ENCODE measurements around the gene RFC5.
A peak's percentile ranks its signal among the peaks of the same experiment; 100 is the strongest.
"Not testable (repeated sequence)": the region's sequence is repeated elsewhere in the genome, so short reads cannot be mapped to it uniquely, and the experiment has no call there.

Gene RFC5, protein sequence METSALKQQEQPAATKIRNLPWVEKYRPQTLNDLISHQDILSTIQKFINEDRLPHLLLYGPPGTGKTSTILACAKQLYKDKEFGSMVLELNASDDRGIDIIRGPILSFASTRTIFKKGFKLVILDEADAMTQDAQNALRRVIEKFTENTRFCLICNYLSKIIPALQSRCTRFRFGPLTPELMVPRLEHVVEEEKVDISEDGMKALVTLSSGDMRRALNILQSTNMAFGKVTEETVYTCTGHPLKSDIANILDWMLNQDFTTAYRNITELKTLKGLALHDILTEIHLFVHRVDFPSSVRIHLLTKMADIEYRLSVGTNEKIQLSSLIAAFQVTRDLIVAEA

DNA sequence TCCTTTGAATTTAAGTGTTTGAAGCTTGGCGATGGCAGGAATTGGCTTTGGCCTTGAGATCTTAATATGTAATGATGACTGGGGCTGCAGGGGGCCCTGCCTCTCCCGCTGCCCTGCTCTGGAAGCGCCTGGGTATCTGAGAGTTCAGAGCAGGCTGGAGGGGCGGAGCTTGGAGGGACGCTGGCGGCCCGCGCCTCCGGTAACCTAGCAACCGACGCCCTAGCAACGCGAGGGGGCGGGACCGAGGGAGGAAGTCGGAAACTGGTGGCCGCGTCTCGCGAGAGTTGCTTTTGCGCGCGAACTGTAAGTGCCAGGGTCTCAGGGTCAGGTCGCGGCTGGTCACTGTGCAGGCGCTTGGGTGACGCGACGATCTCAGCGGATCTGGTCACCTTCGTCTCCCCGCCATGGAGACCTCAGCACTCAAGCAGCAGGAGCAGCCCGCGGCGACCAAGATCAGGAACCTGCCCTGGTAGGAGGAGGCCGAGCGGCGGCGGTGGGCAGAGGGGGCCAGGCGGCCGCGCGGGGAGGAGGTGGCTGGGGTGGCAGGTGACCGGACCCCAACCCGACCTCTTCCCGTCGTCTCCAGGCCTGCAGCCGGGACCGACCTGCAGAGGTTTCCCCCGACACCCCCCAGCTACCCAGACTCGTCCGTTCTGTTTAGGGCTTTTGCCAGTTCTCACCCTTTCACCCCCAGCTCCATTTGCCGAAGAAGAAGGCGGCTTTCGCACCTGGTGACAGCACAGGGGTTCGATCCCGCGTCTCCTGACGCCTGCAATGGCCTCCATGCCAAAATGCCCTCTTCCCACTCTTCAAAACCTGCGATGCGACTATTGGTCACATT, at the start of gene RFC5:
RFC5 (plus strand) TSS at position 280 of the 841 bp plus-strand sequence; CDS start at position 405, 125 bp downstream.
- peak; percentile 94 to 98 for DNase-seq

DNA sequence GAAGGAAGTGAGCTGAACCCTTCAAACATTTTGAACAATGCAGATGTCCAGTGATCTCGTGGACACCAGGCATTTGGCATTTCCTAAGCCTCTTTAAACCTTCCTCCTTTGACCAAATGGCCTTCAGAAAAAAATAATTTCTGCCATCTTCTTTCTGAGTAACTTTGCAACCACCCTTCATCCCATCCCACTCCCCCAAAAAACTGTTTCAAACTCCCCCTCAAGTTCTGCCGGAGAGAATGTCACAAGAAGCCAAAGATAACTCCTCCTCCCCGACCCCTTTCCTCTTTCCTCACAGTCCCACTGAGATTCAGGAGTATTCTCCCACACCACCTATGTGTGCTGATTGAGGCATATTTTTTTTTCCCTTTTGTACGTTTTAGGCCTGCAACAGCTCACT, 49.5 kb upstream of the RFC5 start:
- DNase-seq, result no peak

DNA sequence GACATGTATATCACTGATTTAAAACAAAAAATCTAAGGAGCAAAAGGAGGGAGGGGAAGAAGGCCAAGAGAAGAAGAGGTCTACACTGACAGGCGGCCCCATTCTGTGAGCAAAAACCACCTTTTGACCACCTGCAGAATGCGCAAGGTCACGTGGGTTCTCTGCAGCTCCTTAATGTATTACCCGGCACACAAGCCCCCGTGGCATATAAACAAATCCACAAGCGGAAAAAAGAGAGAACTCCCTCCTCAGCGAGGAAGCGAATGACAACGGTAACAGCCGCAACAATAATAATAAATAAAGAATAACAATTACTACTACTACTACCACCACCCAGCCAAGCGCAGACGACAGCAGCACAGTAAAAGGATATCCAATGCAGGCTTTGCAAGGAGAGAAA, 49.0 kb upstream of the RFC5 start:
- DNase-seq, result no peak

DNA sequence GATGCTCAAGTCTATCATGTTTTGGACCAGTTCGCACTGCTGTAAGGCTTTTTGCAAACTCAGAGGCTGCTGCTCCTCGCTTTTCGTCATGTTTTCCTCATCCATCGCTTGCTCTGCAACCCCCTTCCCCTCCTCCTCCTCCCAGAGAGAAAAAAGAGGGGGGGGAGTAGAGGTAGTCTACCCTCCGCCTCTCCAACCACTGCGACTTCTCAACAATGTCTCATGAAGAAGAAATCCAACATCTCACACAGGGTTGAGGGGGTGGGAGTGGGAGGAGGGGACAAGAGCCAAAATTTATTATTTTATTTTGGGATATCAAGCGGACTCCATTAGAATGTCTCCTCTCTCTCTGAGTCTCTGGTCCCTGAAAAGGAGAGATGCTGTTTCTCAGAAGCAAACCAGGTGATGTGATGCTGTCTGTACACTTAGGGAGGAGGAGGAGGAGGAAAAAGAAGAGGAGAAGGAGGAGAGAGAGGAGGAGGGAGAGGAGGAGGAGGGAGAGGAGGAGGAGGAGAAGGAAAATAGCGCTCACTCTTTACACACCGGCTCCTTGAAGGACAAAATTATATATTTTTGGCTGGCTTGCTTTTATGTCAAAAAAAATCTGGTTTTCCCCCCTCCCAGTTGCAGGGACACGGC, 48.2 kb upstream of the RFC5 start:
- no peak for DNase-seq

DNA sequence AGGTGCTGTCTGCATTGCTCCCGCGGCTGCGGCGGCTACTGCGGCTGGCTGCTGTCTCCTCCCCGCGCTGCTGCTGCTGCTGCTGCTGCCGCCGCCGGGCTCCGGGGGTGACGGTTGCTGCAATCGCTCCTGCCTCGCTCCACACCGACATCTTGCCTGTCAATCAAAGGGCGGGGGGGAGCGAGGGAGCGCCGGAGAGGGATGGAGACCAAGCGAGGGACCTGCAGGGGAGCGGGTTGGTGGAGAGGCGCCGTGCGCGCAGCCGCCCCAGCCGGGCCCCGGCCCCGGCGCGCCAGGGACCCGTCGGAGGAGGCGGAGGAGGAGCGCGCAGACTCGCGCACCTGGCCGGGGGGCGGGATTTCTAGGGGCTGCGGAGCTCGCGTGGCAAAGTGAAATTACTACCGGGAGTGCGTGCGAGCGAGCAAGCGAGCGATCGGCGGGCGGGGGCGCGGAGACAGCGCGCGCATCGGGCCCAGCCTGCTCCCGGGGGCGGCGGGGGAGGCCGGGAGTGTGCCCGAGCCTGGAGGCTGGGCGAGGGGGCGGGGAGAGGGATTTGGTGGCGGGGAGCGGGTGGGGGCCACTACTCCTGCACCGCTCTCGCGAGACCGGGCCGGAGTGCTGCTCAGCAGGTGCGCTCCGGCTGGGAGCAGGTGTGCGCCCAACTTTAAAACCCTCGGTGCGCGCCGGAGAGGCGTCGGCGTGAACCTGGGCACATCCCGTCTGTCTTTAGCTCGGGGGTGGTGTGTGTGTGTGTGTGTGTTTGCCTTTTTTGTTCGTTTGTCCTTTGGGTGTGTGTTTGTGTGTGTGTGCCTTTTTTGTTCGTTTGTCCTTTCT, 47.5 kb upstream of the RFC5 start, which contains the start of gene KSR2:
KSR2 (minus strand) TSS at position 165 of the 834 bp plus-strand sequence. CDS start 735 bp downstream, outside the sequence.
- peak; percentile 86 to 87 for DNase-seq

DNA sequence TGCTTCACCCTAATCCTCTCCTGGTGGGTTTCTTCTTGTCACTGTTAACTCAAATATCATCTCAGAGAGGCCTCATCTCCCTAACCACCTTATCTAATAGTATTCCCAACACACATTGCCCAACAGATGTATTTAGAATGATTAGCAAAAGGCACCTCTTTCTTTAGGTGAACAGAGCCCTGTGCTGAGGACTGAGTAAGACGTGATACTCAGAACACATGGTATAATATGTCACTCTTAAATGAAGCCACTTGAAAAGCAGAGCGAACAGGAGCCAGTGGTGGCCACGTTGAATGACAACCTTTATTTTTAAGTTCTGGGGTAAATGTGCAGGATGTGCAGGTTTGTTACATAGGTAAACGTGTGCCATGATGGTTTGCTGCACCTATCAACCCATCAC, 46.2 kb upstream of the RFC5 start:
- no peak for DNase-seq

DNA sequence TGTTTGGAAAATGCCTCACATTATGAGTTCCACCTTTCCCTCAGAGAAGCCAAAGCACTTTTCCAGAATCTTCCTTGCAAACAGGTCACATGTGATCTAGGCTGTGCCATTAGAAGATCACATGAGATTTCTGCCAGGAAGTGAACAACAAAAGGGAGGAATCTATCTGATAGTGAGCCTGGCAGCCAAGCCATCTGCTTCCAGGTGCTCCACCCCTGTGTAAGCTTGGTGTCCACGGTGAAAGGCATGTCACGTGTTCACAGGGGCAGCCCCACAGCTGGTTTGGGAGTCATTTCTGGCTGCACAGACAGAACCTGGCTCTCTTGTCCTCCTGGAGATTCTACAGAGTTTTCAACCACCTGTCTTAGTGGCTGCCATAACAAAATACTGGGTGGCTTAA, 44.2 kb upstream of the RFC5 start:
- peak in 1 of 2 experiments; percentile 62 for DNase-seq

DNA sequence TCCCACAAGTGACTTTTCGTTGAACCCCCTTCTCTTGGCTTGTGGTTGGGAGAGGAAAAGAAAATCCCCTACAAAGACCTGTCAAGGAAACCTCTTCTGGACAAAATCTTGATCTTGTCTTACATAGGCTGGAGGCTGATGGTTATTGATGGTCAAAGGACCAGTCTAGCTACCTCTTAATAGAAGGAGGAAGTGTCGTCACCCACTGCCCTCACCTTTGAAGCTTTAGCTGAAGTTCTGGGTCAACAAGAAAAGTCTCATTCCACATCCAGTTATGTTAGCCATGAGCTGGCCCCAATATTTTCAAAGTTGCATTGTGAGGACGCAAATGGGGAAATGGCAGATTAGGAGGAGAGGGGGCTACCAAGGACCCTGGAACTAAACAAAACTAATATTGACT, 41.5 kb upstream of the RFC5 start:
- DNase-seq, result no peak

GRCh38 chr12:117977373-117977772, 39.1 kb upstream of the RFC5 start:
- DNase-seq, result no peak

- DNase-seq, result peak; percentile 35 to 77
Observed at GRCh38 chr12:117980616-117981015, 35.9 kb upstream of the RFC5 start.

DNA sequence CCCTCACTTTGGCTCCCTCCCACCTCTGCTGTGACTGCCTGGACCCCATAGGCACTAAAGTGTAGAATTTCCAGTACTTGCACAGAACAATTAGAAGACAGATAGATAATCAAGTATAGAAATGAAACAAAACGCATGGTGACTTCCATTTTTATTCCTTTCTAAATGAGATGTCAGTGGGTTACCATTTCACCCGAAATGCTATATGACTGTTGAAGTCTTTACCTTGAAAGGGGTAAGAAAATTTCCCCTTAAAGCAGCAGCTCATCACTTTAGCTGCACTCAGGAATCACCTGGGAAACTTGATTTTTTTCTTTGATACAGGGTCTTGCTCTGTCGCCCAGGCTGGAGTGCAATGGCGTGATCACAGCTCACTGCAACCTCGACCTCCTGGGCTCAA, 35.2 kb upstream of the RFC5 start:
- no peak for DNase-seq

DNA sequence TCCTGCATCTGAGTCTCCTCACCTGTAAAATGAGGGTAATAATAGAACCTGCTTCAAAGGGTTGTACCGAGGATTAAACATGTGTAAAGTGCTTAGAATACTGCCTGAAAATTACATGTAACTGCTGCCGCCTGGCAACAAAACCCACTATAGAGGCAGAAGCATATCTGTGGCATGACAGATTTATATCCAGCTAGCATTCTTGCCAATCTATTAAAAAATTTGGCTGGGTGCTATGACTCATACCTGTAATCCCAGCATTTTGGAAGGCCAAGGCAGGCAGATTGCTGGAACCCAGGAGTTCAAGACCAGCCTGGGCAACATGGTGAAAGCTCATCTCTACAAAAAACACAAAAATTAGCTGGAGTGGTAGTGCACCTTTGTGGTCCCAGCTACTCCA, 31.3 kb upstream of the RFC5 start:
- DNase-seq, result no peak

GRCh38 chr12:117986705-117987469, 29.6 kb upstream of the RFC5 start:
- DNase-seq, result no peak

DNA sequence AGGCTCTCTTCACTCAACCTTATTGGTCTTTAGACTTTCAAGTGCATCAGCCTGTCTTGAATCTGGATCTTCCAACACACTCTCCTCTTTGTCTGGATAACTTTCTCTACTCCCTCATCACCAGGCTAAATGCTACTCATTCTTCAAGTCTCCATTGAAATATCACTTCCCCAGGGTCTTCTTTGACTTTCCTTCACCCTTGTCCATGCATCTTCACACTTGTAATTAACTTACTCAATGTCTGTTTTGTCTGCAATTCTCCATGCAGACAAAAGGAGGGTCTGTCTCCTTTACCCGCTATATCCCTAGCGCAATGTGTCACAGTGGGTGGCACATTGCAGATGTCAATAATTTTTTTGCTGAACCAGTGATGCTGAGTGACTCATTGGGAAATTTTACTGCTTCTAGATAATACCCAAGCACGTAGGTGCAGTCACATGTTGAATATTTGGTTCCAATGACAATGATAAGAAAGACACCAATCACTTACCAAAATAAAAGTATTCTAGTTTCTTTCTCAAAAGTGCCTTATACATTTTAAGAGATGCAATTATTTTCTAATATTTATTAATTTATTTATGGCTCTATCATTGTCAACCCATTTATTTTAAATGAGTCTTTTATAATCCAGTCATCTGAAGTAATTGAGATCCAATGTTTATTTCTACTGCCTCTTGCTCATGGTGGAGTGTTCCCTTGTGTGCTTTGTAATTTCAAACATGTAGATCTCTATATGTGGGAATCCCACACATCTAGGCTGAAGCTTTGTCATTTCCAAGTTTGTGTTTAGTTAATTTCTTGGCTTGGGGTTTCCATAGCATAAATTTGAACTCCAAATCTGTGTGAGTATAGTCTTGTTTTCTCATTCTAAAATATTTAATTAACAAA, 21.7 kb upstream of the RFC5 start:
- DNase-seq, result no peak

DNA sequence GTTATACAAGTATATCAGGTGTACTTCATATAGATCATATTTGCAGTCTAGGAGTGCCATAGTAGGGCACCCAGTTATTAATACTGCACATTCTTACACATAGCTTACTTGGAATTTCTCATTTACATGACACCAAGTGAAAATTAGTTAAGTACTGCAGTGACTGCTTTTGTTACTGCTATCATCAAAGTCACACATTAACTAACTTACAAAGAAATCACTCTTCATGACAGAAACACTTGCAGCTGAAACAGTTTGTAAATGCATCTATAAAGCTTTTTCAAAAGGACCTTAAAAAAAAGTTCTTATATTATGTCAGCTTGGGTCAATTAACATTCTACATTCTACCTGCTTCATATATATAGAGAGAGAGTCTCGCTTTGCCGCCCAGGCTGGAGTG, 17.8 kb upstream of the RFC5 start:
- DNase-seq, result no peak

DNA sequence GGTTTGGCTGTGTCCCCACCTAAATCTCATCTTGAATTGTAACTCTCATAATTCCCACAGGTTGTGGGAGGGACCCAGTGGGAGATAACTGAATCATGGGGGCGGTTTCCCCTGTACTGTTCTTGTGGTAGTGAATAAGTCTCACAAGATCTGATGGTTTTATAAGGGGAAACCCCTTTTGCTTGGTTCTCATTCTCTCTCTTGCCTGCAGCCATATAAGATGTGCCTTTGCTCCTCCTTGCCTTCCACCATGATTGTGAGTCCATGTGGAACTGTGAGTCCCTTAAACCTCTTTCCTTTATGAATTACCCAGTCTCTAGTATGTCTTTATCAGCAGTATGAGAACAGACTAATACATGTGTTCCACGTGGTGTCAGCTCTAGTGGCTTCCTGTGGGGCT, 16.7 kb upstream of the RFC5 start:
- not testable (repeated sequence) for DNase-seq

GRCh38 chr12:118010903-118011302, 5.6 kb upstream of the RFC5 start:
- no peak for DNase-seq

DNA sequence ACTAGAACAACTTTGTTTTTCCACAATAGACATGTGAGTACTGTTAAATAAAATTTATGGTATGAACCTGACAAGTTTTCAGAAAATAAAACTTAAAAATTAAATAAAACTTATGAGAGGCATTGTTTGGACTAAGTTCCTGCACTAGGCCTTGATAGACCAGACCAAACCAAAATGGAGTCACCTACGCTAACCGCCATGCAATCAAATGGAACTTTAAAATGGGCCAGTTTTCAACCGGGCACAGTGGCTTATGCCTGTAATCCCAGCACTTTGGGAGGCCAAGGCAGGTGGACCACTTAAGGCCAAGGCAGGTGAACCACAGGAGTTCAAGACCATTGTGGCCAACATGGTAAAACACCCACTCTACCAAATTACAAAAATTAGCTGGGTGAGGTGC, 5.1 kb upstream of the RFC5 start:
- DNase-seq, result no peak

DNA sequence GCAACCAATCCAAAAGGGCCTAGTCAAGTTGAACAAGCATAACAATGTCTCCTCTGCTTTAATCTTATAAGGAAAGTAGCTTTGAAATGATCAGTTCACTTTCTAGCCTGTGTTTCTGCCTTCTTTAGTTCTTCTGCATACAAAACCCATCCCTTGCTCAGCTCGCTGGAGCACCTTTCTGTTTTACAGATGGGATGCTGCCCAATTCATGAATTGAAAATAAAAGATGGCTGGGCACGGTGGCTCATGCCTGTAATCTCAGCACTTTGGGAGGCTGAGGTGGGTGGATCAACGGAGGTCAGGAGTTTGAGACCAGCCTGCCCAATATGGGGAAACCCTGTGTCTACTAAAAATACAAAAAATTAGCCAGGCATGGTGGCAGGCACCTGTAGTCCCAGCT, 4.5 kb upstream of the RFC5 start:
- no peak for DNase-seq

GRCh38 chr12:118013283-118013682, 3.2 kb upstream of the RFC5 start:
- no peak for DNase-seq

DNA sequence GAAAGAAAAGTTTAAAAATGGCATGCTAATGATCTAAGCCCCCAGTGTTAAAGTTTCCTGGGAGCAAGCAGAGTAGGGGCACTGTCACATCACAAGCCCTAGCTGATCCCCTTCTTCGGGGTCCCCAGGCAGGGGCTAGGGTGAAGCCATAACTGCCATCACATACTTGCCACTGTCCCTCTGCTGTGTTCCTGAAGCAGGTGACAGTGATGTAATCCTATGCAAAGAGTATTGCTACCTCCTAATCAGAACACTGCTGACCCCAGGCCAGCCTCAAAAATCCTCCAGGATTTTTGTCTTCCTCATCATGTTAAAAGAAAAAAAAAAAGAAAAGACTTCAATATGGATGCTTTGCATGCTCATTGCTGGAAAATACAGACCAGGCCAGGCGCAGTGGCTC, 1.2 kb upstream of the RFC5 start:
- DNase-seq, result no peak
